Nephron (organoid): ENCODE data around the gene RNF220.

ENCODE experiments used
- H3K27ac Mint-ChIP-seq, 3 experiments: 2 replicates each; pipeline ENCODE4 v1.8.0; 2020; ENCODE audit warnings: mixed read lengths in 3 of 3, mild to moderate bottlenecking in 2 of 3, moderate library complexity in 1 of 3
- H3K27me3 Mint-ChIP-seq: 2 replicates; pipeline ENCODE4 v1.8.0; 2021; ENCODE audit warnings: low read depth, mild to moderate bottlenecking, moderate library complexity, mixed read lengths
- H3K36me3 Mint-ChIP-seq: 2 replicates; pipeline ENCODE4 v1.8.0; 2020; ENCODE audit warnings: low read depth, mixed read lengths
- H3K4me1 Mint-ChIP-seq: 2 replicates; pipeline ENCODE4 v1.8.0; 2020; ENCODE audit warnings: mixed read lengths
- H3K4me3 Mint-ChIP-seq, 3 experiments: 2 replicates each; pipeline ENCODE4 v1.8.0; 2020; ENCODE audit warnings: mild to moderate bottlenecking in 3 of 3, mixed read lengths in 3 of 3, moderate library complexity in 2 of 3
- H3K9me3 Mint-ChIP-seq: 2 replicates; pipeline ENCODE4 v1.8.0; 2020; ENCODE audit warnings: mixed read lengths
- CTCF ChIP-seq, 3 experiments: fragments of 200-600 bp; sonication (generic); IDR thresholded peaks; one replicate each; pipeline ENCODE4 v1.5.0; 2021; ENCODE audit warnings: antibody characterized with exemption in 3 of 3; ENCODE audit not compliant: unreplicated experiment in 3 of 3

RNF220 gene

DNA sequence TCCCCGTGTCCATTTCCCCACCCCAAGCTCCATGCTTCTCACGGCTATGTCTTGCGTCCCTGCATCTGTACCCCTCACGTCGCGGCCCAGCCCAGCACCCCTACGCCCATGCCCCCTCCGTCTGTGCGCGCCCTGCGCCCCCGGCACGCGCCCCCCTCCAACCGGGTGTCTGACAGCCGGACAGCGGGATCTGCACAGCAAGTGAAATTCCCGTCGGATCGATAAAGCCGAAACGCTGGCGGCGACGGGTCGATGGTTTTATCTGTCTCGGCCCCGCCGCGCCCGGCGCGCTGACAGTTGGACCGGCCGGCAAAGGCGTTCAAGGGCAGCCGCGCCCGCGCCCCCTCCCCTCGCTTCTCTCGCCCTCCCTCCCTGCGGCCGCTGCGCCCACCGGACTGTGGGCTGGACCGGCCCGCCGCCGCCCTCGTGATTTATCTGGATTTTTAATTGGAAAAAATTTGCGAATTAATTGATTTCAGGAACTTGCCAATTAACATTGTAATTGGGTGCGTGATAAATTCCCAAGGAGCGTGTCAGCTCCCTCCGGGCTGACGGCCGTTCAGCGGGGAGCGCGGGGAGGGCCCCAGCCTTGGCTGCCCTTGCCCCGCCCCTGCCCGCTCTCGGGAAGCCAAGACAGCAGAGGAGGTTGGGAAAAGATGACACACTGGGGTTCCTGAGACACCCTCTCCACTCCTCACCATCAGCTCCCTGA lies 212.1 kb downstream of the RNF220 start:
- H3K4me3 Mint-ChIP-seq: peak overlapping the region; percentile 45 to 72 (median 62)
- no peaks in the 10 kb centered on the region for H3K9me3 Mint-ChIP-seq
- peaks cover 80% of the 10 kb centered on the region for H3K27me3 Mint-ChIP-seq

DNA sequence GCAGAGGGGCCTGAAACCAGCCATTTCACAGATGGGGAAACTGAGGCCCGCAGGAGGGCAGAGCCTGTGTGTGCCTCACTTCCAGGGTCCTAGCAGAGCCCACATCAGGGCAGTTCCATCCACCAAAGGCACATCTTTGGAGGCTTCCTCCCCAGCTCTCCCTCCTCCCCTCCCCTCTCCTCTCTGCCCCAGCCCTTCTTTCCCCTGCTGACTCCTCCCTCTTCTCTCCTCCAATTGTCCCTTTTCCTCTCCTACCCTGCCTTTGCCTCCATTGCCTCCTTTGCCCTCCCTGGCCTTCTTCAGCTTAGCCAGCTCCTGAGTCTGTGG lies 212.6 kb downstream of the RNF220 start:
- Mint-ChIP-seq H3K27ac (no peak overlapping the region), H3K27me3 (peaks cover 82% of the 10 kb centered on the region), H3K36me3 (peaks cover 4% of the 10 kb centered on the region), H3K4me3 (peak overlapping the region; percentile 33 to 72 (median 45)), H3K4me1 (peaks cover 36% of the 10 kb centered on the region), H3K9me3 (no peaks in the 10 kb centered on the region)
- TF ChIP-seq CTCF (IDR thresholded peaks at IDR 0.05; ENCODE audit: unreplicated experiment in 3 of 3): no peak

More for the DNA sequence above, 212.1 kb downstream of the RNF220 start:
- no peak for TF ChIP-seq CTCF (IDR thresholded peaks at IDR 0.05; ENCODE audit: unreplicated experiment in 3 of 3)
- no peak overlapping the region for H3K27ac Mint-ChIP-seq
- peaks cover 35% of the 10 kb centered on the region for H3K4me1 Mint-ChIP-seq
- peaks cover 4% of the 10 kb centered on the region for H3K36me3 Mint-ChIP-seq

GRCh38 chr1:44619261-44619900 lies 214.3 kb downstream of the RNF220 start:
- Mint-ChIP-seq H3K27me3 (peaks cover 87% of the 10 kb centered on the region), H3K27ac (peak overlapping the region in 2 of 3 experiments; percentile 3 to 71), H3K4me1 (peaks cover 38% of the 10 kb centered on the region), H3K4me3 (peak overlapping the region in 1 of 3 experiments; percentile 49), H3K9me3 (no peaks in the 10 kb centered on the region), H3K36me3 (peaks cover 4% of the 10 kb centered on the region)
- TF ChIP-seq CTCF (IDR thresholded peaks at IDR 0.05; ENCODE audit: unreplicated experiment in 3 of 3): no peak

DNA sequence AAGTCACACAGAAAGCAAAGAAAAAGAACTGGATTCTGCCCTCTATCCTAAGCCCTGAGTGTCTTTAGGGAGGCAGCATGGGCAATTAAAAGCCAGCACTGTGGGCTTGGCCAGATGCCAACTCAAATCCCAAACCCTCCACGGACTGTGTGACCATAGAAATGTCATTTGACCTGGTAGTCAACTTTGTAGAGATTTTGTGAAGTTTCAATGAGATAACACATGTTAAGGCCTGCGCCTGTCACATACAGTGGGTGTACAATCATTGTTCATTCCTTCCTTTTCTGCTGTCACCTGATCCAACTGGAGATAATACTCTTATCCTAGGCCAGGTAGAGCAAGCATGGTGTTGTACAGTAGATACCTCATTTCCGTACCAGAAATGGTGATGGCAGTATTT lies 215.0 kb downstream of the RNF220 start:
- peaks cover 86% of the 10 kb centered on the region for H3K27me3 Mint-ChIP-seq
- no peaks in the 10 kb centered on the region for H3K9me3 Mint-ChIP-seq
- H3K36me3 Mint-ChIP-seq: peaks cover 4% of the 10 kb centered on the region
- peak overlapping the region in 1 of 3 experiments; percentile 71 for H3K27ac Mint-ChIP-seq
- TF ChIP-seq CTCF (IDR thresholded peaks at IDR 0.05; ENCODE audit: unreplicated experiment in 3 of 3): no peak
- no peak overlapping the region for H3K4me3 Mint-ChIP-seq
- H3K4me1 Mint-ChIP-seq: peaks cover 40% of the 10 kb centered on the region

DNA sequence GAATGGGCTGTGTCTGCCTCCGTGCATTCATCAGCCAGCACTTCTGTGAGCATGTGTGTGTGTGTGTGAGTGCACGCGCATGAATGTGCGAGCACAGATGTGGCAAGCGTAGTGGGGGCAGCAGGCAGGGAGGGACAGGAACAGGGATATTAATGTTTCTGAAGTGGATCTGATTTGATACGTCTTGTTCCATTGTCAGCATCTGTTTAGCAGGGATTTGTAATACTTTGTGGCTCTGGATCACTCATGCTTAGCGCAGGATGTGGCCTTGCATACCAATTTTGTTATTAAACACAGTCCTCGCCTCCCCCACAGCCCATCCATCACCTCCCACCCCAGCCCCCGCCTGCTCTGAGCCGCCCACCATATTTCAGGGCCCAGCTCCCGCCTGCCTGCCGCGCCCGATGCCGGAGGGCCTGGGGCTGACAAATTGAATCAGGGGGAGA lies 216.8 kb downstream of the RNF220 start:
- Mint-ChIP-seq H3K36me3 (no peaks in the 10 kb centered on the region), H3K27ac (peak overlapping the region; percentile 3 to 87 (median 30)), H3K27me3 (peaks cover 77% of the 10 kb centered on the region), H3K4me3 (peak overlapping the region; percentile 7 to 17 (median 10)), H3K4me1 (peaks cover 37% of the 10 kb centered on the region), H3K9me3 (no peaks in the 10 kb centered on the region)
- no peak for TF ChIP-seq CTCF (IDR thresholded peaks at IDR 0.05; ENCODE audit: unreplicated experiment in 3 of 3)
